AML-193 (cell line): ENCODE results near the gene HS6ST2.

Experiments
- DNase-seq, 2 experiments: peaks; one replicate each; lab custom pipeline; 2025; lab: John Stamatoyannopoulos, UW

The HS6ST2 gene

DNA sequence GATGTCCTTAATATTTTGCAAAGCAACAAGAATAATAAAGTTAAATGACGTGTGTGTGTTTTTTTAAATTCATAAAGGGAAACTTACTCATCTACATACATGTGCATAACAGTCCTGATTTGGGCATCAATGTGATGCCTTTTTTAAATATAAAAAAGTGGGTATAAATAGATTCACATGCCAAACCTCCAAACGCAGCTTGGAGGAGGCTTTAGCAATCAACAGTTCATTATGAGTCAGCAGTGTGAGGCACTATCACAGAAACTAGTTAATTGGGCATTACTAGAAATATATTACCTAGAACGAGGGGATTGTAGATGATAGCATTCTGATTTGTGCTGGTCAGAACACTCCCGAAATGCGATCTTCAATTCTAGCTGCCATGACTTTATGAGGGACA lies 115.1 kb downstream of the HS6ST2 start:
- DNase-seq: no peak

DNA sequence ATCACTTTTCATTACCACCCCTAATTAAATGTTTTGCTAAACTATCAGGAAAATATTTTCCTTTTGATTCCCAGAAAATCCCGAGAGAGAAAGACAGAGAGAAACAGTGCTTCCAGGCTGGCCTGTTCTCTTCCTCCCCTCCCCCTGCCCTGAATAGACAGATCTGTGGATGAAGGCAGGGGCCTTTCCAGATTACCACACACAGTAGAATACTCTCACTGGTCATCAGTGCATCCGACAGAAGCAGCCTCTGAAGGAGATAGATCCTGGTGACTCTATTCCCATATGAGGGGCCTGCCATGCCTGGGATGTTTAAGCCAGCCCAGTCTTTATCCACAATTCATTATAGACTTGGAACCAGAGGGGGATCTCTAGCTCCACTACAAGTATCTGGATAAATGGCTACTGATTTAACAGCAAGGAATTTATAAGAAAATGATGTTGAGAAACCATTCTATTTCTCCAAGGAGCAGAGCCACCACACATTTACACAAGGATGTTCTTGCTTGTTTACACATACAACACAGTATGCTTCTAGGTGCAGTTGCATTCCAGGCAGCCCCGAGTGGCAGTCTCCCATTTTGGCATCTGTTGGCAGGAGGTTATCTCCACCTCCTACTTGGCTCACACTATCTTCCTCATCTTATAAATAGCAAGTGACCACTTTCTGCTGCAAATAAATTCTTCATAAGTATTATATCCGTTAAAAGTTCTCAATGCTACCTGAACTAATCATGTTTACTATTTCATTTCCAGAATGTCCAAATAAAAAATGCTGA lies 115.8 kb downstream of the HS6ST2 start:
- DNase-seq: no peak

DNA sequence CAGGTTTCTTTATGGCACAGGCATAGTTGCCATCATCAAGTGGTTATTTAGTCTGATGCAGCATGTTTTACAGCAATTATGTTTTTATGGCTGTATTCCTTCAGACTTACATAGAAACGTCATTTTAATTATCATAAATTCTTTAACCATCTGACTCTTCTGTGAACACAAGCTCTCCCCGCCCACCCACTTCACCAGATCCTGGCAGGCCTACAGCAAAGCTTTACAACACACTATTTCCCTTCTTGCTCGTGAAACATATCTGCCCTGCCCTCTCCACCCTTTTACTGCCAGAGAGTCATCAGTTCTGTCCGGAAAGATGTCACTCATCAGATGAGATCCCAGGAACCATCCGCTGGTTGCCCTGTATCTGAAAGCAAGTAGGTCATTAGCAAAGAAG lies 120.5 kb downstream of the HS6ST2 start:
- DNase-seq: no peak

DNA sequence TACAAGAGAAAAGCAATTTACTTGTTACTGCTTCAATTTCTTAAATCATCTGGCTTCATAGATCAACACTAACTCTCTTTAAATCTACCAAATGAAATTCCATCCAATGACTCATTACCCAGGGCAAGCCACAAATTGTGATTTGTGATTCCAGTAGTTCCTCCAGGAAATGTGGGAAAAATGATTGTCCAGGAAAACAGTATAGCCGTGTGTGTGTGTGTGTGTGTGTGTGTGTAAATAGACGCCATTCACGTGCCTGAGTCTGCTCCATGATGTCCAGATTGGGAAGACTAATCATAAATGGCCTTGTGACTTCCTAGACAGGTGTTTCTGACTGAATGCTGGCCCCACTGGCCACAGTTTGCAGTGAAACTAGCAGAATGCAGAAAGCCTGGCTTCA lies 121.3 kb downstream of the HS6ST2 start:
- no peak for DNase-seq

DNA sequence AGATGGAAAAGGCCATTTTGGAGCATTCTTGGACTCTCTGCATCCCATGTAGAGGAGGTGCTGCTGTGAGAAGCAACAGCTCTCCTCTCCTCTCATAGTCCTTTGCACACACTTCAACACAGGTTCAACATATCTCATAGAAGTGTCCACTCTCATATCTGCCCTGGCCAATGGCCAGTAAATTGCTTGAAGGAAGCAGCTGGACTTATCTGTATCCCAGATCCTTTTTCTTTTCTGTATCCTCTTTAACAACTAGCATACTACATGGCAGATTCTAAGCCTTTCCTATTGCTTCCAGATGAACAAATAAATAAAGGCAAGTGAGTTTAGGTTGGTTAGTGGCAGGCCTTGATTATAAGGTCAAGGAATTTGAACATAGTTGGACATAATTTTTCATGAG lies 122.0 kb downstream of the HS6ST2 start:
- no peak for DNase-seq

DNA sequence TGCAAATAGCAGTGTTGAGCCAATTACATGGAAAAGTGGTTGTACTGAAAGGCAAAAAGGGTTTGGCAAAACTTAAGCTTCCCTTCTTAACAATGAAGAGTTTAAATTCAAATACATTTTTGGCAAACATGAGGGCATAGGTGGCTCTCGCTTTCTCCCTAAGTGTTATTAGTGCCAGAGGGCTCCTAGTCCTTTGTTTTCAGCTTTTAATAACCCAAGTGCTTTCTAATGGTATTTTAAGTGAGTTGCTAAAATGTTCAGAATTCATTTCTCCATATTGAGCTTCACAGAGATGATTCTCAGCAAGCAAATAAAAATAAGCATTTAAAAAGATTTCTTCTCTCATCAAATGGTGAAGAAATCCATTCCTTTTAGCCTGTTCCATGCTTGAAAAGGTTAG lies 123.7 kb downstream of the HS6ST2 start:
- no peak for DNase-seq

DNA sequence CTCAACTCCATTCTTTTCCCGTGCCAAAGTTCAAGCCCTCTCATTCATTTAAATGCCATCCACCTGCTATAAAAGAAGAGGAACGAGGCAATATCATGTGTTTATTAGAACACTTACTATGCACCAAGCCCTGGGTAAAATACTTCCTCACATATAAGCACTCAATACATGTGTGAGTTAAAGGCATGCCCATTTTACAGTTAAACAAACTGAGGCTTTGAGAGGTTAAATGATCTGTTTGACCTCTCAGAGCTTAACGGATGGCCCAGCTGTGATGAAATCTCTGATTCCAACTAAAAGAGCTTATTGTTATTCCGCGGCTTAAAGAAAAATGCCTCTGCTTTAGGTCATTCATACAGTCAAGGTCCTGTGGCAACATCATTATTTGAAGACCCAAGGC lies 124.3 kb downstream of the HS6ST2 start:
- DNase-seq: no peak

DNA sequence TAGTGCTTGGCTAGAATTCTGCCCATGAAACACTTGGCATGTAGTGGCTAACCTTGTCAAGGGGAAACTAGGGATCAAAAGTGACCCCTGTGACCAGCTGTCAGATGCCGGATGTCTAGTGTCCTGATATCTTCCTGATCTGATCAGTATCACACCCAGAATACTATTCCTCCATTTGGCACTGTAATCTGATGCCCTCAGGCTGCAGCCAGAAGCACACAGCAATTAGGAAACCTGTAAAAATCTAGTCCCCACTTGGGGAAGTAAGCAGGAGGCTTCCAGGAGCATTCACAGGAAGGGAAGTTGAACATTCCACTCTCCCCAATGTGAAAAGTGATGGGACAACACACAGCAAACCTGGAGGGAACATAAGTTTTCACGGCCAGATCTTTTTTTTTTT lies 125.1 kb downstream of the HS6ST2 start:
- DNase-seq: no peak

DNA sequence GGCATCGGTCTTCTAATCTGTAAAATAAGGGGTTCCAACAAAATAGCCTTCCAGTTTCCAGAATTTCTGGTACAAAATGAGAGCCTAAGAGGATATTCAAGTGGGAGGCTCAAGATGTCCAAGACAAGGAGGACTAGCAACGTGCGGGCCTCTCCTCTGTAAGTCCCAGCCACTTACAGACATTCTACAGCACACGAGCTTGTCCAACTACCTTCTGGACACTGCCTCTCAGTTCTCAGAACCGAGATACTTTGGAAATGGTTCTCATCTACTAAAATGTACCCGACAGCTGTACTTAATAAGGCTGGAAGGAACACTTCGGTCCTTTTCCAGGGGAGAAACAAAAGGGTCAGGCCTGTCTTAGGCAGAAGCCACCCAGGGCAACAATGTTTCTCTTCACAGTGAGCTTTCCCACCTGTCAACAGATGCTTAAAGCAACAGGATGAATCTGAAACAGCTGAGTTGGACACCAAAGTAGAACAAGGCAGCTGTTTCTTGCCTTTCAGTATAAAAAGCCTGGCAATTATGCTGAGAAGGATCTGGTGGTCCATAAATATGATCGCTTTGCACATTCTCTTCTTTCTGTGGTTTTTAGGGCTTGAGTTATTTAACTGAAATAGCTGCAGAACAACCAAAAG lies 127.0 kb downstream of the HS6ST2 start:
- DNase-seq: no peak

DNA sequence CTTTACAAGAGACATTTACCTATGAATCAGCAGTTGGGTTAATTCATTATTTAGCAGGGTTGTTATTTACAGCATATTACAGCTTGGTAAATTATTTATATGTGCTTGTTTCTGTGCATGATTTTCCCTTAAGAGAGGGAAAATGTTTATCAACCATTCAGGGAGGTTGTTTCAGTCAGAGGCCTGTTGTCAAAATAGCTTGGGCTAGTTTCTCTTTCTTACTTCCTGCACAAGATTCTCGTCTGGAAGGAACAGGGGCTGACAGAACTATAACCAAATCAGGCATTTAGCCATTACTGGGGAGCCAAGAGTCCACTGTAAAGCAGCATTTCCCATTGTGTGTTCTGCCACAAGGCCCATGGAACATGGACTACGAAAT lies 135.8 kb downstream of the HS6ST2 start:
- DNase-seq: no peak

DNA sequence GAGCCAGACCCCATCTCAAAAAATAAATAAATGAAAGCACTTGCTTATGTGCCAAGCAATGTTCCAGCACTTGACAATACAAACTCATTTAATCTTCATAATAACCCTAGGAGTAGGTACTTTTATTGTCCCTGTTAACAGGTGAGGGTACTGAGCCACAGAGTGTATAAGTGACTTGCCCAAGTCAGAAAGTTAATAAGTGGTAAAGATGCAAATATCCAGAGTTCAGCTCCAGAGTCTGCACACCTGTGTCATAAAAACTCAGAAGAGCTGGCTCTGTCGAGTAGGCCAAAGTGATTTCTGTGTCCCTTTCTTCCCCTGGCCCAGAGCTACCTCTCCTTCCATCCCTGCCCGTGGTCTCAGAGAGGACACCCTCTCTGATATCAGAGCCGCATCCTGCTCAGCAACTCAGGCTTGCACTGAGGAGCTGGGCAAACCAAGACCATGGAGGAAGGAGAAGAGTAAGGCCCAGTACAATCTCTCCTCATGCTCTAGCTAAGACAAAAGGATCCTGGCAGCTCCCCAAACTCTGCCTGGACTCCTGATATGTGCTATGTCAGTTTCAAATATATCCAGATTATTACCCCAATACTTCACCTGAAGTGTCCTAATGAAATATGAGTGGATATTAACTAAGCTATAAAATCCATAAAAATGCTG lies 136.3 kb downstream of the HS6ST2 start:
- no peak for DNase-seq

DNA sequence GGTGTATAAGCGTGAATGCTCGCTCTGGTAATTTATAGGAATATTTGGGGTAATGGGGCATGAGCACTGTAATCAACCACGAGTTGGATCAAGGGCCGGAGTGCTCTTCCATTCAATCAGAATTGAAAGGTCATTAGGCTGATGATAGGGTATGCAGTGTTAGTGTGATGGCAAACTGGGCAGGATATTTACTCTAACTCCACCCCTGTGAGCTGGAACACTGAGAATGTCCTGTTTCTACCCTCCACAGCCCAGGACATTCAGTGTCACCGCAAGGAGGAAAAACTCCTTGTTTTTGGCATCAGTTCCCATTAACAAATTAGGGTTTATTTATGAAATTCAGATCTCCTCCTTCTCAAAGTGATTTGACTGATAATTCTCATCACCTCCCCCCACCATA lies 137.8 kb downstream of the HS6ST2 start:
- DNase-seq: no peak

DNA sequence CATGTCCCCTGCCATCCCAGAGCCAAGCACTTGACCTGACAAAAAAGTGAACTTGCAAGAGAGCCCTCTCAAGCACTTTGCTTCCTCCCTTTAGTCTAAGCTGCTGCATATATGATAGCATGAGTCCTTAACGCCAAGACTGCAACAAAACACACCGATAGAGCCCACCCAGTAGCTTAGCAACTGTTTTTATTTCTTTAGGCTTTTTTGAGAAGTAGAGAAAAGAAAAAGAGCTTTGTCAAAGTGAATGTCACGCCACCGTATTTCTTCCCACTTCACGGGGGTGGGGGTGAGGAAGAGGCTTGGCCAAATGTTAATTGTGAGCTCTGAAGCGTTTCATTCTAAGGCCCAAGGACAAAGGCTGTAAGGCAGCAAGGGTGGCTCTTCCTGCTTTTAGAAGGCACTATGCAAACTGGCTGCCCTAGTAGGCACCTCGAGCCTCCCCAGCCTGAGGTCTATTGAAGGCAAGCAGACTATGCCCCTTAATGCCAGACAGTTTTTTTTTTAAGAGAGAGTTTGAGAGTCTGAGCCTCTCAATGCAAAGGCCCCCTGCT lies 138.6 kb downstream of the HS6ST2 start:
- no peak for DNase-seq

DNA sequence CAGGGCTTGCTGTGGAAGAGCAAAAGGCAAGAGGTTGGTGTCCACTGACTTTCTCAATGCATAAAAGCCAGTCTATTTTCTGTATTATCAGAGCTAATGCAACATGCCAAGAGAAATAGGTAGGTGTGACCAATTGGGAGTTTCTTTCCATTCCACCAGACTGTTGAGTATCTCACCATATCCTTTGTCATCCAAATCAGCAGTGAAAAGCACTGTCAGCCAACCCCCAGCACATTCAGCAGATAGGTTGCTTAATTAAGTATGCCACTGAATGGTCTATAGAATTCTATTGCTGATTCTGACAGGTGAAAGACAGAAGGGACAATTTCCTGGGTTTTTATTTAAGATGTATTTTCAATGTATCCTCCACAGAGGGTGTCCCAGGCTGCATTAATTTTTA lies 139.8 kb downstream of the HS6ST2 start:
- no peak for DNase-seq

DNA sequence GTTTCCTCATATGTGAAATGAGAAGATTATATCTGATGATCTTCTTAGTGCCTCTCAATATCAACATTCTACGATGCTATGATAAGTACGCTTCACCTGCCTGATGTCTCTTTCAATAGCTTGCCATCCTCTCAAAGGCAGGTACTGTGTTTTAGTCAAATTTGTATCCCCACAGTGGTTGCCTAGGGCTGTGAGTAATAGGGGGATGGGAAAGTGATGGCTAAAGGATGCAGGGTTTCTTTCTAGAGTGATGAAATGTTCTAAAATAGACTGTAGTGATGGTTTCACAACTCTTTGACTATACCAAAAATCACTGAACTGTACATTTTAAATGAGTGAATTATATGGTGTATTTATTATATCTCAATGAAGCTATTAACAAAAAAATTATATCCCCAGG lies 142.8 kb downstream of the HS6ST2 start:
- no peak for DNase-seq

DNA sequence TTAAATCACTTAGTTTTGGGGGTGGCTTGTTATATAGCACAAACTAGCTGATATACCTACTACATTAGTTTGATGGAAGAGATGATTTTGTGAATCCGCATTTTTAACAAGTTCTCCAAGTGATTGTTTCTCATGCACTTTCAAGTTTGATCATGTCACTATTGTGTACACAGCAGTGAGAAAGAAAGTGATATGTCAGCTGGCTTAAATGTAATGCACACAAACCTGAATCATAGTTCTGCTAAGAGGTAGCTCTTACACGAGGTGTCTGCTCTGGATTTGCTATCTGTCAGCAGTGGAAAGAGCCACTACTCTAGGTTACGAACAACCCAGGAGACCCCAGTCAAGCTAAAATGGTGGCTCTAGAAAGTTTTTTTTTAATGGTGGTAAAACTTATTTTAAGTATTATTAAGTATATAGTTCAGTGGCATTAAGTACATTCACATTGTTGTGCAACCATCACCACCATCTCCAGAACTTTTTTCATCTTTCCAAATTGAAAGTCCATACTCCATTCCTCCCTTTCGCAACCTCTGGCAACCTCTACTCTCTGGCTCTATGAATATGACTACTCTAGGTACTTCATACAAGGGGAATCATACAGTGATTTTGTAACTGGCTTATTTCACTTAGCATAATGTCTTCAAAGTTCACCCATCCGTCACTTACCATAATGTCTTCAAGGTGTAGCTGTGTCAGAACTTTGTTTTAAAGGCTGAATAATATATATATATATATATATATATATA lies 147.3 kb downstream of the HS6ST2 start:
- no peak for DNase-seq

DNA sequence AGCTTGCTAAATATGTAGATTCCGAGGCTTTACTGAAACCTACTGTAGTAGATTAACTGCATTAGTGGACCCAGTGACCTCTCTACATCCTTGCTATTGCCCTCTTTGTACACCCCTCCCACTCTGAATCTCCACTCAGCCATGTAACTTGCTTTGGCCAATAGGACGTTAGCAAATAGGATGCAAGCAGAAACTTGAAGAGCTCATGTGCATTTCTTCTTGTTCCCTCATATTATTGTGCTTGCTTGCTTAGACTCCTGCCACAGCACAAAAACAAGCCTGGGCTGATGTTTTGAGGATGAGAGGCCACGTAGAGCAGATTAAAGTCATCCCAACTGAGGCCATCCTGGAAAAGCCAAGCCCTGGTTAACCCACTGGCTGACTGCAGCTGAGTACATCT lies 147.9 kb downstream of the HS6ST2 start:
- no peak for DNase-seq

DNA sequence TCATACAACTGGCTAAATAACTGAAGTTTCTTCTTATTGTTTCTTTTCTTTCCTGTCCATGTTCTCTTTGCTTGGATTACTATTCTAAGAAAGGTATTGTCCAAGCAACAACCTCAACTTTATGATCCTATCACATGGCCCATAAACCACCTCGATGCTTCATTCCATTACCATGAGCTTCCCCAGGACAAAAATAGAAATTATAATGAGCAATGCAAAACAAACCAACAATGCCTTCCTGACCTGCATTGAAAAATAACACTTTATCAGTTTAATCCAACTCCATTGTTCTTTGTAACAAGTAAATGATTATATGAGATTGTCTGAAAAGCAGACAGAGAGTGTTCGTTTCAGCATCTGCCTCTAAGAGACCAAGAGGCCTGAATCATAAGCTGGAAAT lies 148.8 kb downstream of the HS6ST2 start:
- DNase-seq: no peak

DNA sequence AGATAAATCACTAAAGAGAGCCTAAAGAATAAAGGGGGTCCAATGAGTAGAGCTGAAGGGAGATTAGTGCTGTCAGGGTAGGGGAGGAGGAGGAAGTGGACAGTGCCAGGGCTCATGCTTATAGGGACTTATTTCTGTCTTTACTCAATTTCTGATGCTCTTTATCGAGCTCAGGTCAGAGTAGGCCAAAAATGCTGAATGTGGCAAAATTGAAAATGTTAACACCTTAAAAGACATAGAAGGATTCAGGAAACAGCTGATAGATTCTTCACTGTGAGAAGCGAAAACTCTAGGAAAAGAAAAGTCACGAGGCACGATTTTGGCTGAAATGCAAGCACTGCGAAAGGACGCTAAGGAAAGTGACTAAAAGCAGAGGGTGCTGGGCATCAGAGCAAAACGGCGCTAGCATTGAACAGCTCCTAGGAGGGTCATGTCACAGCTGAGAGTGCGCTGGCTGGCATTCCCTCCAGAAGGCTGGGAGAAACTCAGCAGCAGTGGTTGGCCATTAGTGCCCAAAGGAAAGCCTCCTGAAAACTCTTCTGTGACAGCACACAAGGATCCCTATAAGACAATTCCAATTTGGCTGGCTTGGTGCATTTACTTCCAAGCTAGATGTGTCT lies 150.9 kb downstream of the HS6ST2 start:
- no peak for DNase-seq

DNA sequence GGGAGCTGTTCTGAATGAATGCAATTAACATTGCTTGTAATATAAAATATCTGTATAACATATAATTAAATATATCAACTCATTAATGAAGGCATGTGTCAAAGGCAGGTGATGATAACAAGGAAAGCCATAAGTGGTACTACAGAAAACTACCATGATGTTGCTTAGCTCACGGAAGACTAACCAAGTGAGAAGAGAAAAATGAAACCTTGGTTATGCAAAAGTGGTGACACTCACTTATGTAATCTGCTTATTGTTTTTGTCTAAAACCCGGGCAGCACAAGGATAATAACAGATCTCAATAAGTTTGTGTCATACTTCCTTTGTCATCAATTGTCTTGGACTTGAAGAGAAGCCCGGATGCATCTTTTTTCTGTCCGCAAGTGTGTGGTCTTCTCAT lies 156.4 kb downstream of the HS6ST2 start:
- DNase-seq: no peak

DNA sequence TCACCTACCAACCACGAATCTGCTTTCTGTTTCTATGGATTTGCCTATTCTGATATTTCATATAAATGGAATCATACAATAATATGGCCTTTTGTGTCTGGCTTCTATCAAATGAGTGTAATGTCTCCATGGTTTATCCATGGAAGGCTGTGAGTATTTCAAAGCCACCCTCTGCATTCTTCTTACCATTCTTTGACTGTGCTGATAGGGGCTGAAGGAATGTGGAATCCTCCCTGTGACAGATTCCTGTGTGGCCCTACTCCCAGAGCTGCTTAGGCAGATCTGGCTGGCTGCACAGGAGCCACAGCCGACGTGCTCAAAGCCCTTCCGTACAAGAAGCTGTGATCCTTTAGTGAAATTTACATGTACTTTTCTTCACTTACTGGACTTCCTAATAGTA lies 163.2 kb downstream of the HS6ST2 start:
- no peak for DNase-seq

DNA sequence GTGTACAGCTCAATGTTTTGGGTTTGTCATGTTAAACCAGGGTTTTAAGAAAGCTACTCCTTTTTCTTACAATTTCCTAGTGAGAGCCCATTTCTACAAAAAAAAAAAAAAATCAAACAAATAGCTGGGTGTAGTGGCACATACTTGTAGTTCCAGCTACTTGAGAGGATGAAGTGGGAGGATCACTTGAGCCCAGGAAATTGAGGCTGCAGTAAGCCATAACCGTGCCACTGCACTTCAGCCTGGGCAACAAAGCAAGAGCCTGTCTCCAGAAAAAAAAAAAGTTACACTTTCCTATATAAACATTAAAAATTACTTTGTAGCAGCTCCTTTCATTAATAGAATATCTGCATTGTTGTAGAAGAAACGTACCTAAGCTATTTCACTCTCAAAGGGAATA lies 166.7 kb downstream of the HS6ST2 start:
- no peak for DNase-seq
